ENCODE results near the gene TULP3. TPM values are rescaled to one million over a fixed set of nuclear protein-coding genes. Genes with fewer than 3 reads are reported as not detected.

Gene TULP3
- total RNA-seq, 2 experiments from 2014 or later, result 10.7 to 11.0 TPM

DNA sequence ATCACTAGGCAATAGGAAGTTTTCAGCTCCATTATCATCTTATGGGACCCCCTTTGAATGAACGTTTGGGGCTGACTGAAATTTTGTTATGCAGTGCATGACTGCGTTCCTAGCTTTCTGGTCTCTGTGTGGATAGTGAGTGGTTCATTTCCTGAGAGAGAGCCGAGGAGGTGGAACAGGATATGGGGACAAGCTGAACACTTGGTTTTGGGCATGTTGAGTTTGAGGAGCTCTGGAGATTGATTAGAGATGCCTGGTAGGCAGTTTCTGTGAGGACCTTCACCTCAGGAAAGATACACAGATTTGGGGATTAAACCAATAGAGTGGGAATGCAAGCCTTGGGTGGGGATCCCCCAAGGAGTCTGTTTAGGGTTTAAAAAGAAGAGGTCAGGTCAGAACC, 96.2 kb downstream of the TULP3 start:
- POLR2A ChIA-PET, result no interaction called here
- TF ChIP-seq EZH2phosphoT487 (IDR thresholded peaks at IDR 0.05; ENCODE audit: borderline replicate concordance, low read depth, low read length), result no peak
- TF ChIP-seq CTCF (conservative IDR thresholded peaks at IDR 0.05; ENCODE audit: low read length), result no peak
- no peaks in the 10 kb centered on the region for H3K9me2 ChIP-seq (ENCODE audit: insufficient read depth, low read length)
- no peaks in the 10 kb centered on the region for H3K4me1 ChIP-seq (ENCODE audit: insufficient read depth, low read length, poor library complexity, severe bottlenecking)
- CTCF ChIA-PET (ENCODE audit: unreplicated experiment), result no interaction called here
- no peaks in the 10 kb centered on the region for H3K36me3 ChIP-seq (ENCODE audit: insufficient read depth, low read length)
- no TSS peak for BruUV-seq (replicated peaks)
- H3K27ac ChIP-seq (ENCODE audit: low read depth, low read length, poor library complexity, severe bottlenecking), result no peak overlapping the region
- no peaks in the 10 kb centered on the region for H4K20me1 ChIP-seq (ENCODE audit: insufficient read depth, low read length)
- intact Hi-C loops (cut with micrococcal nuclease; ENCODE audit: unreplicated experiment), result no loop called here
- no peak for DNase-seq (ENCODE audit: low spot score)
- no peaks in the 10 kb centered on the region; the same call in 1 of the 2 replicates for H3K9me3 ChIP-seq (ENCODE audit: low read length)
- no peak overlapping the region for H3K4me2 ChIP-seq (ENCODE audit: low read length)
- no peak overlapping the region for H2AFZ ChIP-seq (ENCODE audit: low read length)
- no peak overlapping the region for H3K4me3 ChIP-seq (ENCODE audit: low read depth, low read length, poor library complexity, severe bottlenecking)
- no peaks in the 10 kb centered on the region for H3K79me2 ChIP-seq (ENCODE audit: insufficient read depth, low read depth, low read length)

- no peak overlapping the region for H3K4me3 ChIP-seq (ENCODE audit: low read depth, low read length, poor library complexity, severe bottlenecking)
- no peak overlapping the region for H2AFZ ChIP-seq (ENCODE audit: low read length)
- POLR2A ChIA-PET, result interaction anchor here (0.6 kb wide), 2 partner anchors 35 to 1248 kb away, joined by 3 to 5 read pairs; no protein-coding TSS in a partner anchor
- intact Hi-C loops (cut with micrococcal nuclease; ENCODE audit: unreplicated experiment), result no loop called here
- CTCF ChIA-PET (ENCODE audit: unreplicated experiment), result no interaction called here
- no peaks in the 10 kb centered on the region; the same call in 1 of the 2 replicates for H3K9me3 ChIP-seq (ENCODE audit: low read length)
- no peaks in the 10 kb centered on the region for H3K36me3 ChIP-seq (ENCODE audit: insufficient read depth, low read length)
- no TSS peak for BruUV-seq (replicated peaks)
- no peaks in the 10 kb centered on the region for H3K79me2 ChIP-seq (ENCODE audit: insufficient read depth, low read depth, low read length)
- H3K4me1 ChIP-seq (ENCODE audit: insufficient read depth, low read length, poor library complexity, severe bottlenecking), result no peaks in the 10 kb centered on the region
- H4K20me1 ChIP-seq (ENCODE audit: insufficient read depth, low read length), result no peaks in the 10 kb centered on the region
- H3K27ac ChIP-seq (ENCODE audit: low read depth, low read length, poor library complexity, severe bottlenecking), result no peak overlapping the region
- TF ChIP-seq EZH2phosphoT487 (IDR thresholded peaks at IDR 0.05; ENCODE audit: borderline replicate concordance, low read depth, low read length) (no peak), CTCF (conservative IDR thresholded peaks at IDR 0.05; ENCODE audit: low read length) (no peak)
- no peak overlapping the region for H3K4me2 ChIP-seq (ENCODE audit: low read length)
- no peaks in the 10 kb centered on the region for H3K9me2 ChIP-seq (ENCODE audit: insufficient read depth, low read length)
- no peak for DNase-seq (ENCODE audit: low spot score)
Observed at GRCh38 chr12:2988494-2988893, 97.8 kb downstream of the TULP3 start.

Small RNAs within 50 kb of the gene (small RNA-seq; reads per million reads assigned to genes)
- not detected for gene RNU6-1315P

Other genes starting within 250 kb of the TULP3 start
- 70.3 and 86.7 TPM in 2 replicates for gene FKBP4, start 95.9 kb upstream of the TULP3 start, total RNA-seq (2014; rRNA removed; shearing (Covaris generic))
- 110 and 131 TPM in 2 replicates for gene FKBP4, start 95.9 kb upstream of the TULP3 start, total RNA-seq (2022)
- gene ITFG2, start 78.2 kb upstream of the TULP3 start, total RNA-seq (2014; rRNA removed; shearing (Covaris generic)), result 37.4 and 55.2 TPM in 2 replicates
- 42.0 and 56.9 TPM in 2 replicates for gene ITFG2, start 78.2 kb upstream of the TULP3 start, total RNA-seq (2022)
- gene NRIP2, start 55.9 kb upstream of the TULP3 start, total RNA-seq (2014; rRNA removed; shearing (Covaris generic)), result not detected in 2 replicates
- not detected in 2 replicates for gene NRIP2, start 55.9 kb upstream of the TULP3 start, total RNA-seq (2022)
- 0.25 TPM in 1 of 2 replicates, not detected in the other for gene TEX52, start 33.9 kb upstream of the TULP3 start, total RNA-seq (2014; rRNA removed; shearing (Covaris generic))
- 0.29 TPM in 1 of 2 replicates, not detected in the other for gene TEX52, start 33.9 kb upstream of the TULP3 start, total RNA-seq (2022)
- 91.7 and 109 TPM in 2 replicates for gene FOXM1, start 13.7 kb upstream of the TULP3 start, total RNA-seq (2014; rRNA removed; shearing (Covaris generic))
- 173 and 194 TPM in 2 replicates for gene FOXM1, start 13.7 kb upstream of the TULP3 start, total RNA-seq (2022)
- gene RHNO1, start 13.7 kb upstream of the TULP3 start, total RNA-seq (2014; rRNA removed; shearing (Covaris generic)), result 35.4 and 48.3 TPM in 2 replicates
- 69.8 and 70.6 TPM in 2 replicates for gene RHNO1, start 13.7 kb upstream of the TULP3 start, total RNA-seq (2022)
- not detected in 2 replicates for gene TEAD4, start 68.5 kb downstream of the TULP3 start, total RNA-seq (2014; rRNA removed; shearing (Covaris generic))
- gene TEAD4, start 68.5 kb downstream of the TULP3 start, total RNA-seq (2022), result not detected in 2 replicates
- gene TSPAN9, start 186.5 kb downstream of the TULP3 start, total RNA-seq (2014; rRNA removed; shearing (Covaris generic)), result 0.50 TPM in 1 of 2 replicates, not detected in the other
- gene TSPAN9, start 186.5 kb downstream of the TULP3 start, total RNA-seq (2022), result 0.74 and 1.3 TPM in 2 replicates